ENCODE results near the gene VAMP1. TPM values are rescaled to one million over a fixed set of nuclear protein-coding genes. Genes with fewer than 3 reads are reported as not detected.
"Not testable (repeated sequence)": the region's sequence is repeated elsewhere in the genome, so short reads cannot be mapped to it uniquely, and the experiment has no call there.

The VAMP1 gene
- total and polyA plus RNA-seq, 2 experiments from 2014 or later: 13.9 to 16.1 TPM

DNA sequence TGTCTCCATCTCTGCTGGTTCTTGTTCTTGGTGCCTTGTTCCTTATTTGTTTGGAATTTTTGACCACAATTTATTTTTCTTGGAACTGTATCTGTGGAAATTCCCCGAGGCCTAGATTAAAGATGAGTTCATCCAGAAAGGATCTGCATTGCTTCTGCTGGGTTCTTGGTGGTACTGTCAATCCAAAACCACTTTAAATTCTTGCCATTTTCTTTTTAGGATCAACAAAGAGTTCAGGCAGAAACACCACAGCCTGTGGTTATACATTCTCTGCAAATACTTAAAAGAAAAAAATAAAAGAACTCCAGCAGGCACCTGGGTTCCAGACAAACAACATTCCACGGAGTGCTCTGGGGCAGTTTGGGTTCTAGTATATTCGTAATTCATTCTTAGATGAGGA lies 6.0 kb upstream of the VAMP1 start (continued):
- TF ChIP-seq, protein P1, sequence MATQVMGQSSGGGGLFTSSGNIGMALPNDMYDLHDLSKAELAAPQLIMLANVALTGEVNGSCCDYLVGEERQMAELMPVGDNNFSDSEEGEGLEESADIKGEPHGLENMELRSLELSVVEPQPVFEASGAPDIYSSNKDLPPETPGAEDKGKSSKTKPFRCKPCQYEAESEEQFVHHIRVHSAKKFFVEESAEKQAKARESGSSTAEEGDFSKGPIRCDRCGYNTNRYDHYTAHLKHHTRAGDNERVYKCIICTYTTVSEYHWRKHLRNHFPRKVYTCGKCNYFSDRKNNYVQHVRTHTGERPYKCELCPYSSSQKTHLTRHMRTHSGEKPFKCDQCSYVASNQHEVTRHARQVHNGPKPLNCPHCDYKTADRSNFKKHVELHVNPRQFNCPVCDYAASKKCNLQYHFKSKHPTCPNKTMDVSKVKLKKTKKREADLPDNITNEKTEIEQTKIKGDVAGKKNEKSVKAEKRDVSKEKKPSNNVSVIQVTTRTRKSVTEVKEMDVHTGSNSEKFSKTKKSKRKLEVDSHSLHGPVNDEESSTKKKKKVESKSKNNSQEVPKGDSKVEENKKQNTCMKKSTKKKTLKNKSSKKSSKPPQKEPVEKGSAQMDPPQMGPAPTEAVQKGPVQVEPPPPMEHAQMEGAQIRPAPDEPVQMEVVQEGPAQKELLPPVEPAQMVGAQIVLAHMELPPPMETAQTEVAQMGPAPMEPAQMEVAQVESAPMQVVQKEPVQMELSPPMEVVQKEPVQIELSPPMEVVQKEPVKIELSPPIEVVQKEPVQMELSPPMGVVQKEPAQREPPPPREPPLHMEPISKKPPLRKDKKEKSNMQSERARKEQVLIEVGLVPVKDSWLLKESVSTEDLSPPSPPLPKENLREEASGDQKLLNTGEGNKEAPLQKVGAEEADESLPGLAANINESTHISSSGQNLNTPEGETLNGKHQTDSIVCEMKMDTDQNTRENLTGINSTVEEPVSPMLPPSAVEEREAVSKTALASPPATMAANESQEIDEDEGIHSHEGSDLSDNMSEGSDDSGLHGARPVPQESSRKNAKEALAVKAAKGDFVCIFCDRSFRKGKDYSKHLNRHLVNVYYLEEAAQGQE (IDR thresholded peaks at IDR 0.05; ENCODE audit: unreplicated experiment): no peak
- TF ChIP-seq STAT1 (IDR thresholded peaks at IDR 0.05; ENCODE audit: unreplicated experiment): no peak
- no peak for TF ChIP-seq POLR2AphosphoS5 (IDR thresholded peaks at IDR 0.05; ENCODE audit: low read depth)
- TF ChIP-seq ZNF114 (CRISPR knock-in tag; IDR thresholded peaks at IDR 0.05): no peak
- no peak for TF ChIP-seq CTCF (conservative IDR thresholded peaks at IDR 0.05; ENCODE audit: low read depth in 2 of 2)
- TF ChIP-seq EZH2phosphoT487 (IDR thresholded peaks at IDR 0.05; ENCODE audit: unreplicated experiment): no peak
- no peak for TF ChIP-seq EZH2 (IDR thresholded peaks at IDR 0.05; ENCODE audit: low read depth, unreplicated experiment)

- not testable (repeated sequence) for H4K20me1 ChIP-seq (replicated peaks; ENCODE audit: insufficient read depth); H3K4me3 ChIP-seq; H3K4me2 ChIP-seq; H3K79me2 ChIP-seq (replicated peaks; ENCODE audit: insufficient read depth); H3K4me3 Mint-ChIP-seq; H3K36me3 Mint-ChIP-seq (ENCODE audit: low read depth); ATAC-seq; H3K27ac ChIP-seq (ENCODE audit: low read depth); H3K9me2 ChIP-seq (ENCODE audit: insufficient read depth); H3K4me1 Mint-ChIP-seq; DNase-seq (ENCODE audit: low spot score); H3K27ac Mint-ChIP-seq; H3K4me1 ChIP-seq (ENCODE audit: insufficient read depth); H3K27me3 ChIP-seq (ENCODE audit: insufficient read depth); H2AFZ ChIP-seq; H3K36me3 ChIP-seq (ENCODE audit: insufficient read depth); H3K27me3 Mint-ChIP-seq (ENCODE audit: insufficient read depth, low read depth, poor library complexity)
- peaks cover 13% of the 10 kb centered on the region for H3F3A ChIP-seq (replicated peaks; ENCODE audit: low read depth)
- peaks cover 23% of the 10 kb centered on the region for H3K9me3 Mint-ChIP-seq
Measured at GRCh38 chr12:6475233-6475975, 4.9 kb upstream of the VAMP1 start.

DNA sequence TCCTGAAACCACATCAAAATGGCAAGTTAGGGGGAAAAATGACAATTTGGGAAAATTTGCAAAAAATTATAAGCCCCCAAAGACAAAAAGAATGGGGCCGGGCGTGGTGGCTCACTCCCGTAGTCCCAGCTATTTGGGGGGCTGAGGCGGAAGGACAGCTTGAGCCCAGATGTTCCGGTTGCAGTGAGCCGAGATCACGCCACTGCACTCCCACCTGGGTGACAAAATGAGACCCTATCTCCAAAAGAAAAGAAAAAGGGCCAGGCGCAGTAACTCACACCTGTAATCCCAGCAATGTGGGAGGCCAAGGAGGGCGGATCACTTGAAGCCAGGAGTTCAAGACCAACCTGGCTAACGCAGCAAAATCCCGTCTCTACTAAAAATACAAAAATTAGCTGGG lies 2.0 kb upstream of the VAMP1 start:
- ATAC-seq (no peak), DNase-seq (ENCODE audit: low spot score) (no peak)
- no peak overlapping the region; the same call in 2 of the 3 replicates for H3K4me3 Mint-ChIP-seq
- H3K27ac Mint-ChIP-seq: no peak overlapping the region
- H3K9me3 Mint-ChIP-seq: peaks cover 23% of the 10 kb centered on the region
- Histone ChIP-seq H3K4me2 (no peak overlapping the region), H3K9me2 (ENCODE audit: insufficient read depth) (peaks cover 5% of the 10 kb centered on the region; the same call in 1 of the 2 replicates), H3F3A (replicated peaks; ENCODE audit: low read depth) (peaks cover 13% of the 10 kb centered on the region), H3K36me3 (ENCODE audit: insufficient read depth) (no peaks in the 10 kb centered on the region), H3K79me2 (replicated peaks; ENCODE audit: insufficient read depth) (peaks cover 22% of the 10 kb centered on the region), H3K4me1 (ENCODE audit: insufficient read depth) (peaks cover 14% of the 10 kb centered on the region), H3K4me3 (no peak overlapping the region), H4K20me1 (replicated peaks; ENCODE audit: insufficient read depth) (peaks cover 8% of the 10 kb centered on the region), H2AFZ (no peak overlapping the region), H3K27me3 (ENCODE audit: insufficient read depth) (no peaks in the 10 kb centered on the region), H3K27ac (ENCODE audit: low read depth) (no peak overlapping the region)
- H3K27me3 Mint-ChIP-seq (ENCODE audit: insufficient read depth, low read depth, poor library complexity): peaks cover 5% of the 10 kb centered on the region
- H3K4me1 Mint-ChIP-seq: peaks cover 16% of the 10 kb centered on the region
- H3K36me3 Mint-ChIP-seq (ENCODE audit: low read depth): peaks cover 11% of the 10 kb centered on the region
- TF ChIP-seq CTCF (conservative IDR thresholded peaks at IDR 0.05; ENCODE audit: low read depth in 2 of 2) (no peak), EZH2phosphoT487 (IDR thresholded peaks at IDR 0.05; ENCODE audit: unreplicated experiment) (no peak), ZNF114 (CRISPR knock-in tag; IDR thresholded peaks at IDR 0.05) (no peak), EZH2 (IDR thresholded peaks at IDR 0.05; ENCODE audit: low read depth, unreplicated experiment) (no peak), CREB1 (CRISPR knock-in tag; IDR thresholded peaks at IDR 0.05; ENCODE audit: low read depth) (no peak)
- TF ChIP-seq, protein P2, sequence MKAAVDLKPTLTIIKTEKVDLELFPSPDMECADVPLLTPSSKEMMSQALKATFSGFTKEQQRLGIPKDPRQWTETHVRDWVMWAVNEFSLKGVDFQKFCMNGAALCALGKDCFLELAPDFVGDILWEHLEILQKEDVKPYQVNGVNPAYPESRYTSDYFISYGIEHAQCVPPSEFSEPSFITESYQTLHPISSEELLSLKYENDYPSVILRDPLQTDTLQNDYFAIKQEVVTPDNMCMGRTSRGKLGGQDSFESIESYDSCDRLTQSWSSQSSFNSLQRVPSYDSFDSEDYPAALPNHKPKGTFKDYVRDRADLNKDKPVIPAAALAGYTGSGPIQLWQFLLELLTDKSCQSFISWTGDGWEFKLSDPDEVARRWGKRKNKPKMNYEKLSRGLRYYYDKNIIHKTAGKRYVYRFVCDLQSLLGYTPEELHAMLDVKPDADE (IDR thresholded peaks at IDR 0.05): no peak

Data from GM23338 (cell line).